HL-60 (cell line): Measurements from ENCODE around the gene CLEC18A.
"Not testable (repeated sequence)": the region's sequence is repeated elsewhere in the genome, so short reads cannot be mapped to it uniquely, and the experiment has no call there.

Experiments used
- POLR2AphosphoS5 ChIP-seq: IDR thresholded peaks from 2 replicates; pipeline ENCODE4 v1.6.1; 2012; ENCODE audit warnings: low read depth
- TF ChIP-seq, protein P1 (sequence below): IDR thresholded peaks from one replicate; pipeline ENCODE4 v1.5.1; 2011; ENCODE audit warnings: low read length, control low read depth, inconsistent platforms; ENCODE audit not compliant: insufficient read depth

GRCh38 chr16:70011120-70011519 is 60.0 kb downstream of the CLEC18A start:
- TF ChIP-seq, protein P1, sequence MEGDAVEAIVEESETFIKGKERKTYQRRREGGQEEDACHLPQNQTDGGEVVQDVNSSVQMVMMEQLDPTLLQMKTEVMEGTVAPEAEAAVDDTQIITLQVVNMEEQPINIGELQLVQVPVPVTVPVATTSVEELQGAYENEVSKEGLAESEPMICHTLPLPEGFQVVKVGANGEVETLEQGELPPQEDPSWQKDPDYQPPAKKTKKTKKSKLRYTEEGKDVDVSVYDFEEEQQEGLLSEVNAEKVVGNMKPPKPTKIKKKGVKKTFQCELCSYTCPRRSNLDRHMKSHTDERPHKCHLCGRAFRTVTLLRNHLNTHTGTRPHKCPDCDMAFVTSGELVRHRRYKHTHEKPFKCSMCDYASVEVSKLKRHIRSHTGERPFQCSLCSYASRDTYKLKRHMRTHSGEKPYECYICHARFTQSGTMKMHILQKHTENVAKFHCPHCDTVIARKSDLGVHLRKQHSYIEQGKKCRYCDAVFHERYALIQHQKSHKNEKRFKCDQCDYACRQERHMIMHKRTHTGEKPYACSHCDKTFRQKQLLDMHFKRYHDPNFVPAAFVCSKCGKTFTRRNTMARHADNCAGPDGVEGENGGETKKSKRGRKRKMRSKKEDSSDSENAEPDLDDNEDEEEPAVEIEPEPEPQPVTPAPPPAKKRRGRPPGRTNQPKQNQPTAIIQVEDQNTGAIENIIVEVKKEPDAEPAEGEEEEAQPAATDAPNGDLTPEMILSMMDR = not testable (repeated sequence)
- not testable (repeated sequence) for TF ChIP-seq POLR2AphosphoS5
